ENCODE measurements around the gene PTK7. TPM values are rescaled to one million over a fixed set of nuclear protein-coding genes. Genes with fewer than 3 reads are reported as not detected.
"Not testable (repeated sequence)": the region's sequence is repeated elsewhere in the genome, so short reads cannot be mapped to it uniquely, and the experiment has no call there.

PTK7 gene
- total RNA-seq, 2 donors from 2014 or later, result 3.0 to 10.3 TPM

DNA sequence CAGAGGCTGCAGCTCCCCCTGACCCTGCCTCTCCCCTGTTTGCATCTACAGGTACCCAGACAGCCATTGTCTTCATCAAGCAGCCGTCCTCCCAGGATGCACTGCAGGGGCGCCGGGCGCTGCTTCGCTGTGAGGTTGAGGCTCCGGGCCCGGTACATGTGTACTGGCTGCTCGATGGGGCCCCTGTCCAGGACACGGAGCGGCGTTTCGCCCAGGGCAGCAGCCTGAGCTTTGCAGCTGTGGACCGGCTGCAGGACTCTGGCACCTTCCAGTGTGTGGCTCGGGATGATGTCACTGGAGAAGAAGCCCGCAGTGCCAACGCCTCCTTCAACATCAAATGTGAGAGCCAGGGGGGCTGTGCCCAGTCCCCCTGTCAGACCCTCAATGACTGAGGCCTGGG lies 52.8 kb downstream of the PTK7 start:
- intact Hi-C loops (cut with DNase I), result loop anchor here (5.0 to 10.0 kb wide), 3 partner anchors 64 to 227 kb away; no protein-coding TSS in a partner anchor
- DNase-seq (ENCODE audit: low spot score), result no peak

DNA sequence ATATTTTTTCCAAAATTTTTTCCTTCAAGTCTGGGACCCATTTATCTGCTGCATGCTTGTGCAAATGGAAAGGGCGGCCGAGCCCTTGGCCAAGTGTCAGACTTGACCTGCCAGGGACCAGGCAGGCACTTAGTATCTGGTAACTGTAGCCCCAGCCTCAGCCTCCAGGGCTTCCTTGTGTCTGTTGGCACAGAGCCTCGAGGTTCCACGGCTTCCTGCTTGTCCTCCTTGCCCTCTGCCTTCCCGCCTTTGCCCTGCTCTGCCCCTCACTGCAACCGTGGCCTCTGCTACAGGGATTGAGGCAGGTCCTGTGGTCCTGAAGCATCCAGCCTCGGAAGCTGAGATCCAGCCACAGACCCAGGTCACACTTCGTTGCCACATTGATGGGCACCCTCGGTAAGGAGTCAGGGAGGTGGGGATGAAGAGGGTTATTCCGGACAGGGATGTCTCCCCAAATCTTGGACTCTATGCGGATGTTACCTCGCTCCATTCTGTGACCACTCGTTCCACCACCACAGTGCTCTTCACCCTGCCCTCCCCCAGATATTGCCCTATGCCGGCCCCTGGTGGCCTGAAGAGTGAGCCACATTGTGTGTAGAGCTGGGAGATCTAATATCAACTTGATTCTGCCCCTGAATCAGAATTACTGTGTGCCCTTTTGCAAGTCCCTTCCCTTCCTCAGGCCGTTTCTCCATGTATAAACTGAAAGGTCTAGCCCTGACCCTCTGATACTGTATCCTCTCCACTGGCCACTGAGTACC lies 53.5 kb downstream of the PTK7 start:
- no peak for DNase-seq (ENCODE audit: low spot score)
- intact Hi-C loops (cut with DNase I), result loop anchor here (5.0 to 10.0 kb wide), 3 partner anchors 65 to 227 kb away; no protein-coding TSS in a partner anchor

DNA sequence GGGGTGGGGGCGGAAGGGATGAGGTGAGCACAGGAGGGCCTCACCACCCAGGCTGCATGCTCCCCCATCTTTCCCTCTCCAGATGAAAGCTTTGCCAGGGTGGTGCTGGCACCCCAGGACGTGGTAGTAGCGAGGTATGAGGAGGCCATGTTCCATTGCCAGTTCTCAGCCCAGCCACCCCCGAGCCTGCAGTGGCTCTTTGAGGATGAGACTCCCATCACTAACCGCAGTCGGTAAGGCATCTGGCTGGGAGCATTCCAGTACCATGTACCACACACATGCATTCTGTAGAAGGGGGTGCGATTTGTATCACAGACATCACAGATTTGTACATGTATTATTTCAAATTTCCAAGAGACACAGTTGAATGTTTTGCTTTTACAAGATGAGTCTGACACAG lies 54.3 kb downstream of the PTK7 start:
- DNase-seq (ENCODE audit: low spot score), result no peak

DNA sequence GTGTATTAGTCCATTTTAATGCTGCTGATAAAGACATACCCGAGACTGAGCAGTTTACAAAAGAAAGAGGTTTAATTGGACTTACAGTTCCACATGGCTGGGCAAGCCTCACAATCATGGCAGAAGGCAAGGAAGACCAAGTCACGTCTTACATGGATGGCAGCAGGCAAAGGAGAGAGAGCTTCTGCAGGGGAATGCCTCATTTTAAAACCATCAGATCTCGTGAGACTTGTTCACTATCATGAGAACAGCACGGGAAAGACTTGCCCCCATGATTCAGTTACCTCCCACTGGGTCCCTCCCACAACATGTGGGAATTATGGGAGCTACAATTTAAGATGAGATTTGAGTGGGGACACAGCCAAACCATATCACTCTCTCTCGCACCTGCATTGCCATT lies 55.3 kb downstream of the PTK7 start:
- intact Hi-C loops (cut with DNase I); DNase-seq (ENCODE audit: low spot score): not testable (repeated sequence)

More for the DNA sequence above, 54.3 kb downstream of the PTK7 start:
- intact Hi-C loops (cut with DNase I), result no loop called here

DNA sequence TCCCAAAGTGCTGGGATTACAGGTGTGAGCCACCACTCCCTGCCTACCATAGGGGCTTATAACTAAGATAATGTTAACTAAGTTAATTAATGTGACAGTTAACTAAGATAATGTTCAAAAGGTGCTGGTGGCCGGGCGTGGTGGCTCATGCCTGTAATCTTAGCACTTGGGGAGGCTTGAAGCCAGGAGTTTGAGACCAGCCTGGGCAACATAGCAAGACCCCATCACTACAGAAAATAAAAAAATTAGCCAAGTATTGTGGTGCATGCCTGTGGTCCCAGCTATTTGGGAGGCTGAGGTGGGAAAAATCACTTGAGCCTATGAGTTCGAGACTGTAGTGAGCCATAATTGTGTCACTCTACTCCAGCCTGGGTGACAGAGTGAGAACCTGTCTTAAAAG lies 62.2 kb downstream of the PTK7 start:
- intact Hi-C loops (cut with DNase I), result loop anchor here in 1 of 2 donors (1.0 to 5.0 kb wide), 2 partner anchors 237 to 1046 kb away; no protein-coding TSS in a partner anchor
- no peak for DNase-seq (ENCODE audit: low spot score)

DNA sequence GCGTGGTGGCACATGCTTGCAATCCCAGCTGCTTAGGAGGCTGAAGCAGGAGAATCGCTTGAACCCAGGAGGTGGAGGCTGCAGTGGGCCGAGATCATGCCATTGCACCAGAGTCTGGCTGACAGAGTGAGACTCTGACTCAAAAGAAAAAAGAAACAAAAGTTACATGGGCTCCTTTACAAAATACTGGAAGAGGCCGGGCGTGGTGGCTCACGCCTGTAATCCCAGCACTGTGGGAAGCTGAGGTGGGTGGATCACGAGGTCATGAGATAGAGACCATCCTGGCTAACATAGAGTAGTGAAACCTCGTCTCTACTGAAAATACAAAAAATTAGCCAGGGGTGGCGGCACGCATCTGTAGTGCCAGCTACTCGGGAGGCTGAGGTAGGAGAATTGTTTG lies 63.9 kb downstream of the PTK7 start:
- intact Hi-C loops (cut with DNase I), result loop anchor here (5.0 kb wide), 2 partner anchors 238 to 1048 kb away; no protein-coding TSS in a partner anchor
- not testable (repeated sequence) for DNase-seq (ENCODE audit: low spot score)

DNA sequence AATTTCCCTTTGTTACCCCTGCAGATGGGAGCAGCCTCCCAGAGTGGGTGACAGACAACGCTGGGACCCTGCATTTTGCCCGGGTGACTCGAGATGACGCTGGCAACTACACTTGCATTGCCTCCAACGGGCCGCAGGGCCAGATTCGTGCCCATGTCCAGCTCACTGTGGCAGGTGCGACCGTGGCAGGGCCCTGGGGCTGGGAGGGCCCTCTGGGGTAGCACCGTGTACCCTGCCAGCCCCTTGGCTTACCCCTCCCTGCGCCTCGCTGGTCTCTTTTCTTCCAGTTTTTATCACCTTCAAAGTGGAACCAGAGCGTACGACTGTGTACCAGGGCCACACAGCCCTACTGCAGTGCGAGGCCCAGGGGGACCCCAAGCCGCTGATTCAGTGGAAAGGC lies 65.5 kb downstream of the PTK7 start:
- DNase-seq (ENCODE audit: low spot score), result no peak
- intact Hi-C loops (cut with DNase I), result loop anchor here in 1 of 2 donors (5.0 kb wide), 1 partner anchor 239 kb away; no protein-coding TSS in a partner anchor

DNA sequence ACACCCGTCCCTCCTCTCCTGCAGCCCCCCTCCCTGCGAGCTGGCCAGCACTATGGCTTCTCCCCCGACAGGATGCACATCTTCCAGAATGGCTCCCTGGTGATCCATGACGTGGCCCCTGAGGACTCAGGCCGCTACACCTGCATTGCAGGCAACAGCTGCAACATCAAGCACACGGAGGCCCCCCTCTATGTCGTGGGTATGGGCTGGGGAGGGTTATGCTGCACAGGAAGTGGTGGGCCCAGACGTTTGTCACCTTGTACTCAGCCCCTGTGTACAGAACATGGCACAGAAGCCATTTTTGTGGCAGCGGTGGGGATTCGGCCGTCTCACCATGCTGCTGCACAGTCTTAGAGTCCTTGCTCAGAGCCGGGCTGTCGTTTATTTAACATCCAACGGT lies 66.0 kb downstream of the PTK7 start:
- DNase-seq (ENCODE audit: low spot score), result no peak
- intact Hi-C loops (cut with DNase I), result loop anchor here in 1 of 2 donors (5.0 kb wide), 1 partner anchor 240 kb away; no protein-coding TSS in a partner anchor

DNA sequence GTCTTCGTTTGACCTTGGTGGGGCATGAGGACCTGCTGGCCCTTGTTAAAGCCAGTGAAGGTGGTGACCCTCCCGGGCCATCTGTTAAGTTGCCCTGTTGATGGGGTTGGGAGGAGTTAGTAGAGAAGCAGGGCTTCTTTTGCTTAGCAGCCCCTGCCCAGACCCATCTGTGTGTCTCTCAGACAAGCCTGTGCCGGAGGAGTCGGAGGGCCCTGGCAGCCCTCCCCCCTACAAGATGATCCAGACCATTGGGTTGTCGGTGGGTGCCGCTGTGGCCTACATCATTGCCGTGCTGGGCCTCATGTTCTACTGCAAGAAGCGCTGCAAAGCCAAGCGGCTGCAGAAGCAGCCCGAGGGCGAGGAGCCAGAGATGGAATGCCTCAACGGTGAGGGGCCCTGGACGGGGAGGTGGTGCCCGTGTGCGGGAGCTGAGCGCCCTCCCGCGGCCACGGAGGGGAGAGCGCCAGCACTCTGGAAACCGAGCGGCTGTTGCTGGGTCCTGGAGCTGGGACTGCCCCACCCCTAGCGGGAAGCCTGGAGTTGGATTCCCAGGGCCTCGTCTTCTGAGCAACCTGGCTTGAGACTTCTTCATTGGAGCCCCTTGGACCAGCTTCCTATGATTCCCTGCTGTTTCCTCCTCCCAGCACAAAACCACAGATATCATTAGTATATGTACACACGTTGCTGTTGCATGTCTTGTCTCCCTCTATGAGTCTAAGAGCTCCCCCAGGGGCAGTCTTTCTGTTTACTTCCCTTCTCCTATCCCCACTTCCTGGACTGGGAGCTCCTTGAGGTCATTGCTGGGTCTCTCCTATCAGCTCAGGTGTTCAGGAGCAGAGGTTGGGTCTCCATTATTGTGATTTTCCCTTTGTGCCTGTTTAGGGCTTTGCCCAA lies 67.4 kb downstream of the PTK7 start:
- intact Hi-C loops (cut with DNase I), result loop anchor here in 1 of 2 donors (5.0 kb wide), 1 partner anchor 241 kb away; no protein-coding TSS in a partner anchor
- DNase-seq (ENCODE audit: low spot score), result peak; percentile 95

DNA sequence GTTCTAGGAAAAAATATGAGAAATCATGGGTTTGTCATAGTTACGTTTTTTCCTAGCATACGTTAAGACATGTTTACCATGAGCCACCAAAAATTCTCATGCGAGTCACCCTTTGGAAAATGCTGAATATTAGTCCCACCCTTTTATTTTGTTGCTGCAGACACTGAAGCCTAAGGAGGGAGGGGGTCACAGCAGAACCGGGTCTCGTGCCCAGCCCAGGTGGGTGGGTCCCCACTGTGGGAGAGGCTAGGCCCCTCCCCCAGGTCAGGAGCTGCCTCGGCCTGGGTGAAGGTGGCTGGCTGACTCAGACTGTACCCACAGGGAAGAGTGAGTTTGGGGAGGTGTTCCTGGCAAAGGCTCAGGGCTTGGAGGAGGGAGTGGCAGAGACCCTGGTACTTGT lies 68.8 kb downstream of the PTK7 start:
- intact Hi-C loops (cut with DNase I), result loop anchor here in 1 of 2 donors (5.0 kb wide), 1 partner anchor 243 kb away; no protein-coding TSS in a partner anchor
- no peak for DNase-seq (ENCODE audit: low spot score)

DNA sequence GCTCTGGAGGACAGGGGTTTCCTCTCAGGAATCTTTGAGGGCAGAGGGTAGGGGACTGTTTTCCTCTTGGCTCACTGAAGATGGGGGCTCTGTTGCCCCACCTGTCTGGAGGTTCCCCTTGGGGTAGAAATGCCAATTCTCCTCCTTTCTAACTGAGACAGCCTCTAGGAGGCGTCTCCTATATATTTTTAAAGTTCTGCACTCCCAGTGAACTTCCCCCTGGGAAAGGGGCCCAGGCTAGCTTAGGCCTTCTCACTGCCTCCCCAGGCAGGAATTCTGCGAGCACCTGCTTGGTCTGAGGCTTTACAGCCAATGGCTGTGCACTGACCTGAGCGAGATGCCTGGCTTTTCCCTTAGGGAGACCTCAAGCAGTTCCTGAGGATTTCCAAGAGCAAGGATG lies 70.1 kb downstream of the PTK7 start:
- no peak for DNase-seq (ENCODE audit: low spot score)
- intact Hi-C loops (cut with DNase I), result loop anchor here in 1 of 2 donors (1.0 kb wide), 1 partner anchor 23 kb away; no protein-coding TSS in a partner anchor

DNA sequence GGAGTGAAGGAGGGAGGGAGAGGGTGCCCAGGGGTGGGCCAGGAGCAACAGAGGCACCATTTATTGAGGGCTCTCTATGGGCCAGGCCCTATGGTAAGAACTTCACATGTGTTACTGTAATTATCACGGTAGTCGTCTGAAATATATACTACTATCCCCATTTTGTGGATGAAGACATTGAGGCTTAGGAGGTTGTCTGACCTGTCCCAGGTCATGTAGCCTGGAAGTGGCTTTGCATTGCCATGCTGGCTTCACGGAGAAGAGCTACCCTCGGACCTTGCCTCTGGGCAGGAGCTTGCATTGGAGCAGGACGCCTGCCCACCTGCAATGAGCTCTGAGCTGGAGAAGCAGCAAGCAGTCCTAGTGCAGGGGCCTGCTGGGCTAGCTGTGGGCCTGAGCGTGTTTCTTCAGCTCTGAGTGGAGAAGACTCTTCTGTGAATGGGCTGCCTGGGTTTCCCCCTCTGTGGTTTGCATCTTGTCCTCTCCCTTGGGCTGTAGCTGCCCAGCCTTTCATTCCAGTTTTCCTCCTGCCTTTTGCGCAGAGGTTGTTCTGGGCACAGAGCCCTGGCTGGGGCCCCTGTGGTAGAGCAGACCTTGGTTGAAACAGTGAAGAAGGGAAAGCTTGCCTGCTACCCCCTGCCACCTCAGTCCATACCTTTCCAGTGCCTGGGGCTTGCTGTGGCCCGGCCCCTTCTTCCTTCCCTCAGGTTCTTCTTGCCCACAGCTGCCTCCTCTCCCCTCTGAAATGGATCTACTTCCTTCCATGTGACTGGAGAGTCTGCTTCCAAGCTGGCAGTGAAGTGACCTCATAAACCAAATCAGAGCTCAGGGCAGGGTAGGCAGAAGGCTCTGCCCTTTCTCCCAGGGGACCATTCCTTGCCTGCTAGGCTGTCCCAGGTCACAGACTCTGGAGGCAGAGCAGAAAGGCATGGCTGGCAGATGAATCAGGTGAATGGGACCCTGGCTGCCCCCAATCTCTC lies 70.9 kb downstream of the PTK7 start:
- DNase-seq (ENCODE audit: low spot score), result no peak
- intact Hi-C loops (cut with DNase I), result loop anchor here in 1 of 2 donors (1.0 kb wide), 1 partner anchor 24 kb away; no protein-coding TSS in a partner anchor

DNA sequence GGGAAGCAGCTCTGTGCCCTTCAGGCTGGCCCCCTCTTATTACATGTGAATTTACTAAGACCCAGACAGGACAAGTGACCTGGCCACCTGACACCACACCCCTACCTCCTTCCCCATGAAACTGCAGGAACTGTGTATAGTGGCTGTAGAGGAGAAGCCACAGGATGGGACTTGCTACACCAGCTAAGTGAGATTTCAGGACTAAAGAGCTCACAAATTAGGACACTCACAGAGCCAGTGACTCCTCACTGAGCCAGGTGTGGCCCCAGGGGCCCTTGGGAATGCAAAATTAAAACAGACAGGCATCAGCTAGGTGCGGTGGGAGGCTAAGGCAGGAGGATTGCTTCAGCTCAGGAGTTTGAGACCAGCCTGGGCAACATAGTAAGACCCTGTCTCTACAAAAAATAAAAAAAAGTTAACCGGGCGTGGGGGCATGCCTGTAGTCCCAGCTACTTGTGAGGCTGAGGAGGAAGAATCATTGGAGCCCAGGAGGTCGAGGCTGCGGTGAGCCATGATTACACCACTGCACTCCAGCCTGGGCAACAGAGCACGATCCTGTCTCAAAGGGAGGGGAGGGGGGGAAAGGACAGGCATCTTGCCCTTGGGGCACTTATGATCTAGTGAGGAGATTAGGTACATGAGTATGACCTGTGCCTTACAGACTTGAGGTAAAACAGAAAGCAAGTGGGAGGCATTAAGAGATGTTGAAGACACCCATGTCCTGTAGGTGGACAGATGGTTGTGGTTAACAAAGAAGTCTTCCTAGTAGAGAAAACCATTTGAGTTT lies 71.8 kb downstream of the PTK7 start:
- no peak for DNase-seq (ENCODE audit: low spot score)
- intact Hi-C loops (cut with DNase I), result no loop called here

DNA sequence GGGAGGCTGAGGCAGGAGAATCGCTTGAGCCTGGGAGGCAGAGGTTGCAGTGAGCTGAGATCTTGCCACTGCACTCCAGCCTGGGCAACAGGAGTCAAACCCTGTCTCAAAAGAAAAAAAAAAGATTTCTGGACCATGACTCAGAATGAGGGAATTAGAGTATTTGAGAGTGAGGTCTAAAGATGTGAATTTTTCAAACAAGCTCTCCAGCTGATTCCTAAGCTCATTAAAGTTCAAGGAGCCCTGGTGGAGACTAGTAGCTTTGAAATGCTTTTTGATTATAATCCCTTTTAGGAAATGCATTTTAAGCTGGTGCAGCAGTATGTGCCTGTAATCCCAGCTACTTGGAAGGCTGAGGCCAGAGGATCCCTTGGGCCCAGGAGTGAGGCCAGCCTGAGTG lies 73.2 kb downstream of the PTK7 start:
- intact Hi-C loops (cut with DNase I), result no loop called here

DNA sequence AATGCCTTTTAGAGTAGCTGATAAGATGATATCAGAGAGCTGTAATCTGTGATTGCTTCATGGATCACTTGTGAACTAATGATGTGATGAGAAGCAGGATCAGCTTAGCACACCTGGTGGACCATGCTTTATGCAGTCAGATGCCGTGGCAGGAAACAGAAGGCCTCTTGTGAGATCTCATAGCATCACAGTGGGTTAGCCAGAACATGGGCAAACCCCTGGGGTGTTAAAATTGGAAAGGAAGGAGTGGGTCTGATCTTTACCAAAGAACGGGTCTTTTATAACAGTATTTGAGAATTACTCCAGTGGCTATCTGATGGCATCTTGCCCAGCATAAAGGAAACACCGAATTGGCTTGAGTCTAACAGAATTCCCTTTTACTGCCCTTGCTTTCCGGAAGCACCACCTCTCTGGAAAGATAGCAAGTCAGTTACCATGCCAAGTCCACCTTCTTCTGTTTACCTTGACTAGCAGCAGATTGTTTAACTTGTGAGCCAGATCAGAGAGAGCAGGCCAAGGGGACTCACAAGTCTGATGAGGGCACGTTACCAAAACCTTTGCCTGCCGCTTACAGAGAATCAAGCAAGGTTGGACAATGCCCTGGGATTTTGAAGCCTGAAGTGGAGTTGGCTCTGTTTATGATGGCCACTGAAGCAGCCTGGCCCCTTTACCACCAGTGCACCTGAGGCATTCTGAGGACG lies 74.1 kb downstream of the PTK7 start:
- intact Hi-C loops (cut with DNase I), result loop anchor here in 1 of 2 donors (10.0 kb wide), 1 partner anchor 555 kb away; no protein-coding TSS in a partner anchor

More for the DNA sequence above, 73.2 kb downstream of the PTK7 start:
- no peak for DNase-seq (ENCODE audit: low spot score)

DNA sequence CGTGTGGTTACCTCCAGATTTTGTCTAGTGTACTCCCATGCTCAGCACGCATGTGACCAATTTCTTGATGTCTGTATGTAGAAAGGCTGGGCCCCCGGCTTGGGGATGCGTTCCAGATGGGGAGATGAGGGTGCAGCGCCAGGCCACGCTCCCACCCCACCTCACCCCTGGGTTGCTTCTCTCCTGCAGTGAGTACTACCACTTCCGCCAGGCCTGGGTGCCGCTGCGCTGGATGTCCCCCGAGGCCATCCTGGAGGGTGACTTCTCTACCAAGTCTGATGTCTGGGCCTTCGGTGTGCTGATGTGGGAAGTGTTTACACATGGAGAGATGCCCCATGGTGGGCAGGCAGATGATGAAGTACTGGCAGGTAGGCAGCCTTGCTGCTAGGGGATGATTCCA lies 83.5 kb downstream of the PTK7 start:
- DNase-seq (ENCODE audit: low spot score), result no peak
- intact Hi-C loops (cut with DNase I), result loop anchor here in 1 of 2 donors (10.0 kb wide), 1 partner anchor 545 kb away; no protein-coding TSS in a partner anchor

More for the DNA sequence above, 74.1 kb downstream of the PTK7 start:
- DNase-seq (ENCODE audit: low spot score), result no peak

DNA sequence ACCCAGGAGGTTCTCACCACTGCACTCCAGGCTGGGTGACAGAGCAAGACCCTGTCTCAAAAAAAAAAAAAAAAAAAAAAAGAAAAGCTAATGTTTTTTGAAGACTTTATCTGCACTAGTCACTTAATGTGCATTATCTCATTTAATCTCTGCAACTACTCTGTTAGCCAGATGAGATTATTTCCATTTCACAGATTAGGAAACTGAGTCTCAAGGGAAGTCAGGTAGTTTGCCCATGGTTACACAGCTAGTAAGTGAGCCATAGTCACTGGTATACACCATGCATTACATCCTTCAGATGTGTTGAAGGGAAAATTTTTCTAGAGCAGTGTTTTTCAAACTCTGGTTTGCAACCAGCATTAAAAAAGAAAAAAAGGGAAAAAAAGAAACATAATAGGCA lies 87.8 kb downstream of the PTK7 start:
- DNase-seq (ENCODE audit: low spot score), result no peak
- intact Hi-C loops (cut with DNase I), result no loop called here

Measured in posterior vena cava (tissue), 2 donors.